B cell (primary cell): ENCODE measurements around the gene CCDC8. TPM values are rescaled to one million over a fixed set of nuclear protein-coding genes. Genes with fewer than 3 reads are reported as not detected.
"Not testable (repeated sequence)": the region's sequence is repeated elsewhere in the genome, so short reads cannot be mapped to it uniquely, and the experiment has no call there.

Experiments used
- ATAC-seq: fragments of 200-7000 bp; cut with Tn5 transposase; one replicate; pipeline ENCODE4 v1.10.0; 2021; ENCODE audit warnings: low read depth, mild to moderate bottlenecking, moderate number of reproducible peaks, moderate library complexity
- CTCF ChIA-PET: fragments of 350-600 bp; sonication (Branson Sonifier 250); formaldehyde crosslinking; loops from one replicate; lab custom pipeline; 2021; ENCODE audit warnings: antibody characterized with exemption, inconsistent platforms; lab: Charles Lee
- POLR2A ChIA-PET: fragments of 350-600 bp; sonication (Branson Sonifier 250); formaldehyde crosslinking; loops from one replicate; lab custom pipeline; 2021; ENCODE audit warnings: antibody characterized with exemption; lab: Charles Lee
- DNase-seq: peaks from one replicate; pipeline ENCODE4 v3.0.0; 2013
- H2AFZ ChIP-seq: 2 replicates; pipeline ENCODE4 v1.6.1; 2012; ENCODE audit warnings: mild to moderate bottlenecking, low read depth, low read length; ENCODE audit not compliant: insufficient read depth, poor library complexity, severe bottlenecking
- H3K27ac ChIP-seq, 2 donors: 1 replicate in 1 of 2; 2 replicates in 1 of 2; pipeline ENCODE4 v1.5.1; 2012 to 2013; ENCODE audit warnings: low read length in 2 of 2, mild to moderate bottlenecking in 2 of 2, moderate library complexity in 1 of 2
- H3K27me3 ChIP-seq, 4 experiments: fragments of 200-600 bp in 1 of 4; sonication (generic) in 1 of 4; replicated peaks in 1 of 4; 1 replicate in 2 of 4; 2 replicates in 2 of 4; pipeline versions ENCODE4 v1.6.1 to v1.7.0; 2013 to 2016; ENCODE audit warnings: low read length in 3 of 4, mild to moderate bottlenecking in 2 of 4, mixed read lengths in 1 of 4, moderate library complexity in 1 of 4; ENCODE audit not compliant: insufficient read depth in 4 of 4, control insufficient read depth in 3 of 4; ENCODE audit errors: control extremely low read depth in 1 of 4
- H3K36me3 ChIP-seq, 2 experiments: replicated peaks in 1 of 2; 1 replicate in 1 of 2; 2 replicates in 1 of 2; pipeline versions ENCODE4 v1.6.1 to v1.7.1; 2013; ENCODE audit warnings: low read length in 1 of 2; ENCODE audit not compliant: insufficient read depth in 2 of 2, control insufficient read depth in 1 of 2; ENCODE audit errors: control extremely low read depth in 1 of 2, extremely low read depth in 1 of 2
- H3K4me1 ChIP-seq, 2 donors: fragments of 200-600 bp in 1 of 2; sonication (generic) in 1 of 2; 1 replicate in 1 of 2; 2 replicates in 1 of 2; pipeline versions ENCODE4 v1.5.1 to v1.6.1; 2013 to 2017; ENCODE audit warnings: low read length in 2 of 2; ENCODE audit not compliant: control insufficient read depth in 2 of 2, insufficient read depth in 2 of 2
- H3K4me2 ChIP-seq: replicated peaks from 2 replicates; pipeline ENCODE3; 2012; ENCODE audit warnings: mild to moderate bottlenecking, low read depth, low read length; ENCODE audit not compliant: poor library complexity, severe bottlenecking
- H3K4me3 ChIP-seq, 5 experiments: fragments of 200-600 bp in 1 of 5; sonication (generic) in 1 of 5; 1 replicate in 3 of 5; 2 replicates in 2 of 5; pipeline versions ENCODE4 v1.5.1 to v1.7.0; 2011 to 2016; ENCODE audit warnings: low read length in 4 of 5, mild to moderate bottlenecking in 4 of 5, low read depth in 2 of 5, control low read depth in 1 of 5, moderate library complexity in 1 of 5; ENCODE audit not compliant: insufficient read depth in 1 of 5; ENCODE audit errors: control extremely low read depth in 1 of 5, extremely low read depth in 1 of 5
- H3K79me2 ChIP-seq: fragments of 200-600 bp; sonication (generic); one replicate; pipeline ENCODE4 v1.6.0; 2016; ENCODE audit warnings: low read length; ENCODE audit not compliant: control insufficient read depth, insufficient read depth
- H3K9ac ChIP-seq: fragments of 200-600 bp; sonication (generic); 2 replicates; pipeline ENCODE4 v1.6.1; 2017; ENCODE audit warnings: mild to moderate bottlenecking, low read length, moderate library complexity
- H3K9me3 ChIP-seq, 3 donors: one replicate each; pipeline versions ENCODE4 v1.6.1 to v1.7.1; 2013; ENCODE audit warnings: low read length in 2 of 3; ENCODE audit not compliant: control insufficient read depth in 2 of 3, insufficient read depth in 1 of 3; ENCODE audit errors: control extremely low read depth in 1 of 3
- H4K20me1 ChIP-seq: 2 replicates; pipeline ENCODE4 v1.6.0; 2012; ENCODE audit warnings: mild to moderate bottlenecking, low read length; ENCODE audit not compliant: insufficient read depth, control insufficient read depth, poor library complexity, severe bottlenecking
- H3K27ac Mint-ChIP-seq: one replicate; pipeline ENCODE4 v1.8.0; 2021; ENCODE audit warnings: mixed read lengths
- H3K27me3 Mint-ChIP-seq: one replicate; pipeline ENCODE4 v1.8.0; 2021; ENCODE audit warnings: mixed read lengths
- H3K4me1 Mint-ChIP-seq: one replicate; pipeline ENCODE4 v1.8.0; 2021; ENCODE audit warnings: mixed read lengths
- H3K4me3 Mint-ChIP-seq: one replicate; pipeline ENCODE4 v1.8.0; 2021; ENCODE audit warnings: mixed read lengths
- H3K9me3 Mint-ChIP-seq: one replicate; pipeline ENCODE4 v1.8.0; 2022; ENCODE audit warnings: mixed read lengths; ENCODE audit not compliant: insufficient read depth
- CTCF ChIP-seq: fragments of 200-600 bp; IDR thresholded peaks from one replicate; pipeline ENCODE4 v1.8.0; 2022; ENCODE audit warnings: antibody characterized with exemption, mild to moderate bottlenecking
- EZH2 ChIP-seq: IDR thresholded peaks from 2 replicates; pipeline ENCODE4 v1.6.1; 2012; ENCODE audit warnings: borderline replicate concordance, low read depth, mild to moderate bottlenecking, moderate library complexity, low read length; ENCODE audit not compliant: insufficient read depth, poor library complexity, severe bottlenecking
- WGBS: methylation state at CpG from one replicate; pipeline ENCODE4 v1.1.5; 2013; ENCODE audit warnings: missing lambda C conversion rate; ENCODE audit not compliant: insufficient coverage; 5-methylcytosine and 5-hydroxymethylcytosine counted together
- intact Hi-C: fragments of 100-400 bp; cut with micrococcal nuclease; formaldehyde crosslinking; loops from one replicate; pipeline ENCODE4 v1.10.0; 2022
- polyA plus RNA-seq: library from polyadenylated mRNA; depleted of rRNA; stranded (reverse); fragments of >200 nt; gene quantifications from 2 replicates; pipeline ENCODE4 v1.2.3, GENCODE V29; 2012
- total RNA-seq, 2 donors: library from RNA; stranded (reverse); fragments of 120-200 nt in 1 of 2; gene quantifications; 1 replicate in 1 of 2; 2 replicates in 1 of 2; pipeline versions ENCODE4 v1.2.3 to v1.2.4, GENCODE V29; 2013 to 2022

CCDC8 gene
- total and polyA plus RNA-seq, 2 donors (not counting 1 experiment from before 2014, with no cell fraction given): not detected

- H3K27ac Mint-ChIP-seq, H3K4me1 Mint-ChIP-seq, H3K4me3 ChIP-seq, H2AFZ ChIP-seq, H3K27me3 Mint-ChIP-seq, DNase-seq, H3K9ac ChIP-seq, H3K27me3 ChIP-seq, POLR2A ChIA-PET, H3K4me2 ChIP-seq, H3K4me1 ChIP-seq, H3K27ac ChIP-seq, H3K4me3 Mint-ChIP-seq, H3K9me3 Mint-ChIP-seq, ATAC-seq, H3K9me3 ChIP-seq, intact Hi-C loops: not testable (repeated sequence)
- 99% methylated on average over 18 of the region's 22 CpGs for WGBS
- H3K79me2 ChIP-seq: peaks cover 41% of the 10 kb centered on the region
- H4K20me1 ChIP-seq: peaks cover 39% of the 10 kb centered on the region
- peaks cover 0 to 43% of the 10 kb centered on the region in 2 experiments for H3K36me3 ChIP-seq
- CTCF ChIA-PET: interaction anchor here (0.6 kb wide), 1 partner anchor 20 kb away, joined by 3 read pairs; no protein-coding TSS in a partner anchor
Measured at GRCh38 chr19:46375476-46376067, 37.8 kb downstream of the CCDC8 start.

- no peaks in the 10 kb centered on the region for H3K9me3 Mint-ChIP-seq
- H3K27me3 Mint-ChIP-seq: no peaks in the 10 kb centered on the region
- peaks cover 3% of the 10 kb centered on the region for H3K4me1 Mint-ChIP-seq
- TF ChIP-seq CTCF: no peak
- TF ChIP-seq EZH2: no peak
- H4K20me1 ChIP-seq: peaks cover 42% of the 10 kb centered on the region
- H3K9ac ChIP-seq: no peak overlapping the region
- H3K79me2 ChIP-seq: peaks cover 43% of the 10 kb centered on the region
- no peak overlapping the region for H3K4me3 Mint-ChIP-seq
- H3K4me1 ChIP-seq: no peaks in the 10 kb centered on the region
- 94% methylated on average over 16 of the region's 21 CpGs for WGBS
- POLR2A ChIA-PET: no interaction called here
- H3K4me2 ChIP-seq: no peak overlapping the region
- intact Hi-C loops: no loop called here
- no peak for ATAC-seq
- CTCF ChIA-PET: no interaction called here
- H3K27ac Mint-ChIP-seq: no peak overlapping the region
- H2AFZ ChIP-seq: no peak overlapping the region
- no peak overlapping the region for H3K27ac ChIP-seq
- no peak overlapping the region for H3K4me3 ChIP-seq
- H3K9me3 ChIP-seq: no peaks in the 10 kb centered on the region
- H3K36me3 ChIP-seq: peaks cover 0 to 45% of the 10 kb centered on the region in 2 experiments
- no peaks in the 10 kb centered on the region for H3K27me3 ChIP-seq
- DNase-seq: no peak
Measured at GRCh38 chr19:46374536-46375475, 38.6 kb downstream of the CCDC8 start.
